A549 (cell line): Measurements from ENCODE around the gene HYAL4. TPM values are rescaled to one million over a fixed set of nuclear protein-coding genes. Genes with fewer than 3 reads are reported as not detected.

Experiments used
- ATAC-seq, 2 experiments: fragments of 200-7000 bp in 1 of 2; fragments of >200 bp in 1 of 2; cut with Nextera tagmentation in 1 of 2; cut with Tn5 transposase in 1 of 2; 3 replicates each; pipeline versions ENCODE4 v1.8.0 to v1.9.1; 2018 to 2020; ENCODE audit warnings: mild to moderate bottlenecking in 1 of 2, moderate library complexity in 1 of 2
- CTCF ChIA-PET: fragments of 300-600 bp; sonication (Branson Sonifier 250); formaldehyde crosslinking; extraction: SDS; loops from one replicate; lab custom pipeline; 2021; ENCODE audit warnings: antibody characterized with exemption, inconsistent platforms; lab: Yijun Ruan, JAX
- POLR2A ChIA-PET: fragments of 350-600 bp; formaldehyde crosslinking; extraction: SDS; loops from one replicate; lab custom pipeline; 2021; ENCODE audit warnings: antibody characterized with exemption, inconsistent platforms; lab: Yijun Ruan, JAX
- DNase-seq, 2 experiments: peaks; one replicate each; pipeline versions ENCODE4 v3.0.0 to v3.0.0-alpha.2; 2011 to 2016; ENCODE audit warnings: low read depth in 1 of 2, low spot score in 1 of 2
- FAIRE-seq: peaks from 2 replicates; lab custom pipeline; 2011; peaks lifted over from hg19 to GRCh38; lab: Jason Lieb, UNC
- H3K27ac ChIP-seq, 2 experiments: fragments of >200 bp; sonication (Bioruptor Twin); formaldehyde crosslinking; 3 replicates each; pipeline ENCODE4 v1.5.1; 2016 to 2017
- H3K4me1 ChIP-seq: fragments of >200 bp; sonication (Bioruptor Twin); formaldehyde crosslinking; 3 replicates; pipeline ENCODE4 v1.6.1; 2016
- H3K4me2 ChIP-seq: fragments of >200 bp; sonication (Bioruptor Twin); formaldehyde crosslinking; 3 replicates; pipeline ENCODE4 v1.6.1; 2016
- H3K4me3 ChIP-seq: fragments of >200 bp; sonication (Bioruptor Twin); formaldehyde crosslinking; 3 replicates; pipeline ENCODE4 v1.5.1; 2016
- H3K9me3 ChIP-seq: fragments of >200 bp; sonication (Bioruptor Twin); formaldehyde crosslinking; 3 replicates; pipeline ENCODE4 v1.6.1; 2016
- BHLHE40 ChIP-seq: IDR thresholded peaks from 2 replicates; pipeline ENCODE4 v1.6.1; 2012; ENCODE audit warnings: low read depth, low read length, inconsistent platforms
- CBX2 ChIP-seq: fragments of 200-600 bp; sonication (generic); IDR thresholded peaks from 2 replicates; pipeline ENCODE4 v1.6.1; 2016; ENCODE audit warnings: low read depth, mild to moderate bottlenecking, borderline replicate concordance
- CEBPB ChIP-seq, 2 experiments: fragments of >200 bp in 1 of 2; sonication (Bioruptor Twin) in 1 of 2; formaldehyde crosslinking in 1 of 2; IDR thresholded peaks; 2 replicates each; pipeline ENCODE4 v1.6.1; 2012 to 2016
- CHD2 ChIP-seq: fragments of 150-350 bp; IDR thresholded peaks from 2 replicates; pipeline ENCODE4 v1.6.1; 2014; ENCODE audit warnings: low read length; ENCODE audit not compliant: partially characterized antibody
- CHD4 ChIP-seq: fragments of 200-600 bp; sonication (generic); IDR thresholded peaks from 2 replicates; pipeline ENCODE4 v1.6.1; 2016; ENCODE audit warnings: antibody characterized with exemption, mild to moderate bottlenecking, borderline replicate concordance
- EHF ChIP-seq: fragments of 250-450 bp; sonication (Bioruptor Pico); IDR thresholded peaks from 2 replicates; pipeline ENCODE4 v1.5.0; 2020; ENCODE audit warnings: mild to moderate bottlenecking
- EHMT2 ChIP-seq: fragments of 200-600 bp; sonication (generic); IDR thresholded peaks from 2 replicates; pipeline ENCODE4 v1.6.1; 2016; ENCODE audit warnings: antibody characterized with exemption, low read depth, mild to moderate bottlenecking, moderate library complexity
- EP300 ChIP-seq, 2 experiments: fragments of >200 bp; sonication (Bioruptor Twin); formaldehyde crosslinking; IDR thresholded peaks; 2 replicates in 1 of 2; 3 replicates in 1 of 2; pipeline ENCODE4 v1.6.1; 2016 to 2017
- ESRRA ChIP-seq: fragments of 150-350 bp; IDR thresholded peaks from 2 replicates; pipeline ENCODE4 v1.6.1; 2014; ENCODE audit warnings: mild to moderate bottlenecking, low read length, borderline replicate concordance
- FOSB ChIP-seq: fragments of 250-450 bp; sonication (Bioruptor Pico); IDR thresholded peaks from 2 replicates; pipeline ENCODE4 v1.5.0; 2020; ENCODE audit warnings: mild to moderate bottlenecking, moderate library complexity
- FOSL2 ChIP-seq, 2 experiments: fragments of 450-650 bp in 1 of 2; fragments of >200 bp in 1 of 2; sonication (Bioruptor Twin) in 1 of 2; formaldehyde crosslinking; IDR thresholded peaks; 2 replicates each; pipeline versions ENCODE4 v1.5.0 to v1.6.1; 2016 to 2020; ENCODE audit warnings: mild to moderate bottlenecking in 1 of 2, moderate library complexity in 1 of 2
- HOXA7 ChIP-seq: fragments of 250-450 bp; sonication (Bioruptor Pico); IDR thresholded peaks from 2 replicates; pipeline ENCODE4 v1.5.0; 2020; ENCODE audit warnings: mild to moderate bottlenecking, moderate library complexity
- HOXB5 ChIP-seq: fragments of 250-450 bp; sonication (Bioruptor Pico); IDR thresholded peaks from 2 replicates; pipeline ENCODE4 v1.5.0; 2020; ENCODE audit warnings: mild to moderate bottlenecking, moderate library complexity
- JUNB ChIP-seq: fragments of >200 bp; sonication (Bioruptor Twin); formaldehyde crosslinking; IDR thresholded peaks from 2 replicates; pipeline ENCODE4 v1.6.1; 2016
- MAFK ChIP-seq: fragments of 450-650 bp; IDR thresholded peaks from 2 replicates; pipeline ENCODE4 v1.6.1; 2014; ENCODE audit not compliant: partially characterized antibody
- MYC ChIP-seq: IDR thresholded peaks from 2 replicates; pipeline ENCODE4 v1.6.1; 2012; ENCODE audit warnings: mild to moderate bottlenecking, inconsistent platforms, low read length, improper control_type of control experiment, borderline replicate concordance
- NPAS2 ChIP-seq: fragments of 250-450 bp; sonication (Bioruptor Pico); IDR thresholded peaks from 2 replicates; pipeline ENCODE4 v1.8.0; 2022; ENCODE audit warnings: mild to moderate bottlenecking, moderate library complexity, borderline replicate concordance
- NR3C1 ChIP-seq: fragments of >200 bp; sonication (Bioruptor Twin); formaldehyde crosslinking; IDR thresholded peaks from 3 replicates; pipeline ENCODE4 v1.6.1; 2017
- POLR2AphosphoS2 ChIP-seq: conservative IDR thresholded peaks from 2 replicates; pipeline ENCODE4 v1.6.1; 2012; ENCODE audit warnings: low read length, improper control_type of control experiment, inconsistent platforms
- RAD21 ChIP-seq, 2 experiments: fragments of >200 bp in 1 of 2; sonication (Bioruptor Twin) in 1 of 2; formaldehyde crosslinking in 1 of 2; IDR thresholded peaks in 1 of 2; conservative IDR thresholded peaks in 1 of 2; 2 replicates in 1 of 2; 3 replicates in 1 of 2; pipeline ENCODE4 v1.6.1; 2012 to 2018; ENCODE audit warnings: inconsistent platforms in 1 of 2
- RARB ChIP-seq: fragments of 250-450 bp; sonication (Bioruptor Pico); IDR thresholded peaks from 2 replicates; pipeline ENCODE4 v1.8.0; 2021; ENCODE audit warnings: mild to moderate bottlenecking, moderate library complexity
- RNF2 ChIP-seq: fragments of 200-600 bp; sonication (generic); IDR thresholded peaks from 2 replicates; pipeline ENCODE4 v1.6.1; 2016; ENCODE audit warnings: low read depth, mild to moderate bottlenecking, antibody characterized with exemption, moderate library complexity, borderline replicate concordance
- SMC3 ChIP-seq: fragments of >200 bp; sonication (Bioruptor Twin); formaldehyde crosslinking; IDR thresholded peaks from 3 replicates; pipeline ENCODE4 v1.6.1; 2018; ENCODE audit warnings: inconsistent platforms
- SREBF2 ChIP-seq: fragments of 450-650 bp; IDR thresholded peaks from 2 replicates; pipeline ENCODE4 v1.6.1; 2014; ENCODE audit warnings: mild to moderate bottlenecking, moderate library complexity
- TP53 ChIP-seq: fragments of 250-450 bp; sonication (Bioruptor Pico); IDR thresholded peaks from 2 replicates; pipeline ENCODE4 v1.5.0; 2021; ENCODE audit warnings: mild to moderate bottlenecking, moderate library complexity
- ZNF302 ChIP-seq: fragments of 250-450 bp; sonication (Bioruptor Pico); IDR thresholded peaks from 2 replicates; pipeline ENCODE4 v1.9.0; 2021; ENCODE audit warnings: inconsistent platforms, mild to moderate bottlenecking, moderate library complexity
- ZSCAN20 ChIP-seq: fragments of 250-450 bp; sonication (Bioruptor Pico); IDR thresholded peaks from 2 replicates; pipeline ENCODE4 v1.8.0; 2022; ENCODE audit warnings: mild to moderate bottlenecking, moderate library complexity
- WGBS: methylation state at CpG from one replicate; pipeline ENCODE4 v1.1.6; 2017; ENCODE audit errors: missing lambda C conversion rate; 5-methylcytosine and 5-hydroxymethylcytosine counted together
- polyA plus RNA-seq, 4 experiments: library from polyadenylated mRNA; depleted of rRNA in 3 of 4; stranded (reverse); fragments of >200 nt; fragmentation: RNase III in 1 of 4; extraction: RNeasy Plus Mini Kit Qiagen cat#74134 plus additional on column Dnase treatment in 1 of 4; gene quantifications; 2 replicates in 3 of 4; 3 replicates in 1 of 4; pipeline ENCODE4 v1.2.3, GENCODE V29; 2011 to 2017
- TF ChIP-seq, protein P1 (sequence below): fragments of 250-450 bp; sonication (Bioruptor Pico); IDR thresholded peaks from 2 replicates; pipeline ENCODE4 v1.5.0; 2021; ENCODE audit warnings: mild to moderate bottlenecking, moderate library complexity, borderline replicate concordance
- TF ChIP-seq, protein P2 (sequence below): fragments of >200 bp; sonication (Bioruptor Twin); formaldehyde crosslinking; IDR thresholded peaks from 3 replicates; pipeline ENCODE4 v1.5.1; 2016
- TF ChIP-seq, protein P3 (sequence below): fragments of >200 bp; sonication (Bioruptor Twin); formaldehyde crosslinking; IDR thresholded peaks from 3 replicates; pipeline ENCODE4 v1.6.1; 2016
- TF ChIP-seq, protein P4 (sequence below): IDR thresholded peaks from 2 replicates; pipeline ENCODE4 v1.6.1; 2012; ENCODE audit warnings: low read depth, borderline replicate concordance
- TF ChIP-seq, protein P5 (sequence below): IDR thresholded peaks from 2 replicates; pipeline ENCODE4 v1.6.1; 2012

HYAL4 gene
- polyA plus RNA-seq, 2 of the 4 experiments (the other 2 are of a cell fraction), result 0.30 TPM; not detected in 1

DNA sequence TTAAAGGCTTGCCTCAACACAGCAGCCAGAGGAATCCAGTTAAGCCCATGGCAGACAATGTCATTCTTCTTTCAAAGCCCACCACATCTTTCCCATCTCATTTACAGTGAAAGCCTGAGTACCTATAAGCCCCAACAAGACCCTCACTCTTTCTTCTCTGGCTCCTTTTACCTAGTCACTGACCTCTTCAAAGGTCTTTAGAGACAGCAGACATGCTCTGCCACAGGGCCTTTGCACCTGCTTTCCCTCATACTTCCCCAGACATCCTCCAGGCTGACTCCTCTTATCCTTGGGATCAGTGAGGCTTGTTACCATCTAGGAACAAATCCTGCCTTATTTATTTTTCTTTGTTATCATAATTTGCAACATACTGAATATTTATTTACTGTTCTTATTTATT lies 17.8 kb downstream of the HYAL4 start (continued):
- TF ChIP-seq RARB, result no peak
- no peak for TF ChIP-seq NPAS2 (CRISPR knock-in tag)
- TF ChIP-seq CBX2, result no peak
- no peak for TF ChIP-seq ZNF302

DNA sequence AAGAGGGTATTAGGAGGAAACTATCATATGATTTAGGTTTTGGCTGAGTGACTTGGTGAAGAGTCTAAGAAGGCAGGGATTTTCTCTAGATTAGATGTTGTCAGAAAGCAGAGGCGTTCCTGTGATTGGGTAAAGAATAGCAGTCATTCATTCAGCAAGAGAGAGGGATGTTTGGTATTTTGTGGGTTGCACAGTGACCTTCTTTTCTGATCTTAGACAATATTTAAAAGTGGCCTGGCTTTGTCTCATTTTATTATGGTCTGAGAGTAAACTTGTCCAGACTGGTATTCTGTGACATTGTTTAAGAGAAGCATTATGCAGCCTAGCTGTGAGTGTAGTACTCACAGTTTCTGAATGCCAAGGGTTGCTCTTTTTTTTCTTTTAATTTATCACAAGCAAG lies 18.5 kb downstream of the HYAL4 start:
- ChIA-PET POLR2A (no interaction called here), CTCF (interaction anchor here (1.4 to 4.1 kb wide), 3 partner anchors 9 to 65 kb away, joined by 10 to 75 read pairs (median 12); no protein-coding TSS in a partner anchor)
- 35% methylated on average over 1 of the region's 1 CpG for WGBS

DNA sequence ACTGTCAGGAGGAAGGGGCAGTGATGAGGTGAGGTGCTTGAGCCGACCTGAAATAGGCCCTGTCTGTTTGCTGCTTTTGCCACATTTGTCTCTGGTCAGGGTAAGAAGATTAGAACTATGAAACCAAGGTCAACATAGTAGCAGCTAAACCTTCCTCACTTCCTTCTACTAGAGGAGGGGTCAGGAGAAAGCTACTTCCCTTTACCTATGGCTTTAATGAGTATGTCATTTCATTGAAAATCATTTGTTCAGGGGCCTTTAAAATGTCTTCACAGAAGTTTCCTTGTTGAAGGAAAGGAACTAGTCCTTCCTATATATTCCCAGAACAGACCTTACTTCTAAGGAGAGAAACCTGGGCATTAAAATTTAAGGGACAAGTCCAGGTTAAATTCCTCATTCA lies 19.0 kb downstream of the HYAL4 start:
- DNase-seq (no peak), ATAC-seq (no peak), FAIRE-seq (no peak)
- H3K9me3 ChIP-seq, result no peaks in the 10 kb centered on the region
- ChIA-PET CTCF (interaction anchor here (1.4 to 4.1 kb wide), 9 partner anchors 8 to 227 kb away, joined by 4 to 75 read pairs (median 12); partner anchors contain the start of genes HYAL4 and WASL), POLR2A (no interaction called here)
- WGBS, result 6% methylated on average over 1 of the region's 1 CpG
- no peak overlapping the region for H3K4me3 ChIP-seq
- H3K27ac ChIP-seq, result no peak overlapping the region
- TF ChIP-seq NR3C1, result no peak
- TF ChIP-seq, protein P1, sequence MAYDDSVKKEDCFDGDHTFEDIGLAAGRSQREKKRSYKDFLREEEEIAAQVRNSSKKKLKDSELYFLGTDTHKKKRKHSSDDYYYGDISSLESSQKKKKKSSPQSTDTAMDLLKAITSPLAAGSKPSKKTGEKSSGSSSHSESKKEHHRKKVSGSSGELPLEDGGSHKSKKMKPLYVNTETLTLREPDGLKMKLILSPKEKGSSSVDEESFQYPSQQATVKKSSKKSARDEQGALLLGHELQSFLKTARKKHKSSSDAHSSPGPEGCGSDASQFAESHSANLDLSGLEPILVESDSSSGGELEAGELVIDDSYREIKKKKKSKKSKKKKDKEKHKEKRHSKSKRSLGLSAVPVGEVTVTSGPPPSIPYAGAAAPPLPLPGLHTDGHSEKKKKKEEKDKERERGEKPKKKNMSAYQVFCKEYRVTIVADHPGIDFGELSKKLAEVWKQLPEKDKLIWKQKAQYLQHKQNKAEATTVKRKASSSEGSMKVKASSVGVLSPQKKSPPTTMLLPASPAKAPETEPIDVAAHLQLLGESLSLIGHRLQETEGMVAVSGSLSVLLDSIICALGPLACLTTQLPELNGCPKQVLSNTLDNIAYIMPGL (CRISPR knock-in tag), result no peak
- no peak for TF ChIP-seq ZSCAN20 (CRISPR knock-in tag)
- TF ChIP-seq, protein P2, sequence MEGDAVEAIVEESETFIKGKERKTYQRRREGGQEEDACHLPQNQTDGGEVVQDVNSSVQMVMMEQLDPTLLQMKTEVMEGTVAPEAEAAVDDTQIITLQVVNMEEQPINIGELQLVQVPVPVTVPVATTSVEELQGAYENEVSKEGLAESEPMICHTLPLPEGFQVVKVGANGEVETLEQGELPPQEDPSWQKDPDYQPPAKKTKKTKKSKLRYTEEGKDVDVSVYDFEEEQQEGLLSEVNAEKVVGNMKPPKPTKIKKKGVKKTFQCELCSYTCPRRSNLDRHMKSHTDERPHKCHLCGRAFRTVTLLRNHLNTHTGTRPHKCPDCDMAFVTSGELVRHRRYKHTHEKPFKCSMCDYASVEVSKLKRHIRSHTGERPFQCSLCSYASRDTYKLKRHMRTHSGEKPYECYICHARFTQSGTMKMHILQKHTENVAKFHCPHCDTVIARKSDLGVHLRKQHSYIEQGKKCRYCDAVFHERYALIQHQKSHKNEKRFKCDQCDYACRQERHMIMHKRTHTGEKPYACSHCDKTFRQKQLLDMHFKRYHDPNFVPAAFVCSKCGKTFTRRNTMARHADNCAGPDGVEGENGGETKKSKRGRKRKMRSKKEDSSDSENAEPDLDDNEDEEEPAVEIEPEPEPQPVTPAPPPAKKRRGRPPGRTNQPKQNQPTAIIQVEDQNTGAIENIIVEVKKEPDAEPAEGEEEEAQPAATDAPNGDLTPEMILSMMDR, result no peak
- TF ChIP-seq POLR2AphosphoS2, result no peak
- TF ChIP-seq, protein P3, sequence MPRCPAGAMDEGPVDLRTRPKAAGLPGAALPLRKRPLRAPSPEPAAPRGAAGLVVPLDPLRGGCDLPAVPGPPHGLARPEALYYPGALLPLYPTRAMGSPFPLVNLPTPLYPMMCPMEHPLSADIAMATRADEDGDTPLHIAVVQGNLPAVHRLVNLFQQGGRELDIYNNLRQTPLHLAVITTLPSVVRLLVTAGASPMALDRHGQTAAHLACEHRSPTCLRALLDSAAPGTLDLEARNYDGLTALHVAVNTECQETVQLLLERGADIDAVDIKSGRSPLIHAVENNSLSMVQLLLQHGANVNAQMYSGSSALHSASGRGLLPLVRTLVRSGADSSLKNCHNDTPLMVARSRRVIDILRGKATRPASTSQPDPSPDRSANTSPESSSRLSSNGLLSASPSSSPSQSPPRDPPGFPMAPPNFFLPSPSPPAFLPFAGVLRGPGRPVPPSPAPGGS, result no peak
- no peak for TF ChIP-seq MAFK
- no peak for TF ChIP-seq TP53
- no peak for TF ChIP-seq HOXA7 (CRISPR knock-in tag)
- TF ChIP-seq FOSB, result no peak
- TF ChIP-seq EHMT2, result no peak
- TF ChIP-seq EP300 (IDR thresholded peaks at IDR 0.05), result no peak
- no peak for TF ChIP-seq CEBPB (IDR thresholded peaks at IDR 0.05)
- H3K4me1 ChIP-seq, result no peaks in the 10 kb centered on the region
- H3K4me2 ChIP-seq, result no peak overlapping the region

More for the DNA sequence above, 18.5 kb downstream of the HYAL4 start:
- no peak for DNase-seq
- TF ChIP-seq CHD4, result no peak
- no peak for TF ChIP-seq MYC
- no peak for TF ChIP-seq SREBF2
- TF ChIP-seq POLR2AphosphoS2, result no peak
- no peak for TF ChIP-seq EHF (CRISPR knock-in tag)
- no peak for TF ChIP-seq CHD2
- no peak for TF ChIP-seq BHLHE40
- no peak for TF ChIP-seq RARB
- no peak for TF ChIP-seq RAD21 (conservative IDR thresholded peaks at IDR 0.05 in 1 of 2, IDR thresholded peaks at IDR 0.05 in 1 of 2)
- TF ChIP-seq, protein P4, sequence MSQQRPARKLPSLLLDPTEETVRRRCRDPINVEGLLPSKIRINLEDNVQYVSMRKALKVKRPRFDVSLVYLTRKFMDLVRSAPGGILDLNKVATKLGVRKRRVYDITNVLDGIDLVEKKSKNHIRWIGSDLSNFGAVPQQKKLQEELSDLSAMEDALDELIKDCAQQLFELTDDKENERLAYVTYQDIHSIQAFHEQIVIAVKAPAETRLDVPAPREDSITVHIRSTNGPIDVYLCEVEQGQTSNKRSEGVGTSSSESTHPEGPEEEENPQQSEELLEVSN, result no peak
- TF ChIP-seq FOSL2 (IDR thresholded peaks at IDR 0.05), result no peak
- no peak for TF ChIP-seq FOSL2 (CRISPR knock-in tag; IDR thresholded peaks at IDR 0.05)
- no peak for TF ChIP-seq JUNB
- no peak for TF ChIP-seq ZSCAN20 (CRISPR knock-in tag)
- TF ChIP-seq HOXB5 (CRISPR knock-in tag), result no peak
- TF ChIP-seq, protein P5, sequence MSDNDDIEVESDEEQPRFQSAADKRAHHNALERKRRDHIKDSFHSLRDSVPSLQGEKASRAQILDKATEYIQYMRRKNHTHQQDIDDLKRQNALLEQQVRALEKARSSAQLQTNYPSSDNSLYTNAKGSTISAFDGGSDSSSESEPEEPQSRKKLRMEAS, result no peak
- no peak for TF ChIP-seq SMC3
- TF ChIP-seq RNF2, result no peak
- TF ChIP-seq ESRRA, result no peak
- TF ChIP-seq, all 56 proteins: peak for 0
- H3K4me2 ChIP-seq, result no peak overlapping the region
- FAIRE-seq, result no peak
- no peaks in the 10 kb centered on the region for H3K9me3 ChIP-seq
- no peak overlapping the region for H3K27ac ChIP-seq
- H3K4me1 ChIP-seq, result no peaks in the 10 kb centered on the region
- H3K4me3 ChIP-seq, result no peak overlapping the region
- no peak for ATAC-seq
